NCI-H510A treated with DMSO at 0.1 percent for 48 hours (cell line): ENCODE results near the gene FAM163A.
"Not testable (repeated sequence)": the region's sequence is repeated elsewhere in the genome, so short reads cannot be mapped to it uniquely, and the experiment has no call there.

Source experiments
- DNase-seq: peaks from one replicate; lab custom pipeline; 2025; lab: John Stamatoyannopoulos, UW

FAM163A gene

GRCh38 chr1:179853102-179853501 is 110.0 kb downstream of the FAM163A start:
- DNase-seq = no peak

GRCh38 chr1:179855831-179856230 is 112.7 kb downstream of the FAM163A start:
- not testable (repeated sequence) for DNase-seq

GRCh38 chr1:179856296-179856695 is 113.2 kb downstream of the FAM163A start:
- no peak for DNase-seq

- no peak for DNase-seq
Measured at GRCh38 chr1:179857009-179857408, 113.9 kb downstream of the FAM163A start.

- DNase-seq = no peak
Measured at GRCh38 chr1:179860652-179861051, 117.6 kb downstream of the FAM163A start.

GRCh38 chr1:179865377-179865776 is 122.3 kb downstream of the FAM163A start:
- no peak for DNase-seq
